Activated T-helper 1 cell treated with anti-CD3 and anti-CD28 coated beads, Interleukin-12 subunit alpha, Interleukin-12 subunit beta, Interleukin-2, Interleukin-4 antibody, amounts not matched to agents 30 ng/mL and 10 ng/mL and 1 ng/mL, durations not matched to agents 14 hours and 24 hours and 36 hours (primary cell): ENCODE results near the gene RPS5. TPM values are rescaled to one million over a fixed set of nuclear protein-coding genes. Genes with fewer than 3 reads are reported as not detected.

ENCODE experiments used
- DNase-seq: peaks from one replicate; pipeline ENCODE4 v3.0.0; 2021; ENCODE audit warnings: low spot score
- H3K27ac Mint-ChIP-seq: one replicate; pipeline ENCODE4 v1.8.0; 2021; ENCODE audit warnings: mild to moderate bottlenecking, mixed read lengths
- H3K27me3 Mint-ChIP-seq: one replicate; pipeline ENCODE4 v1.8.0; 2022; ENCODE audit warnings: mild to moderate bottlenecking, moderate library complexity, mixed read lengths; ENCODE audit not compliant: insufficient read depth
- H3K36me3 Mint-ChIP-seq: one replicate; pipeline ENCODE4 v1.8.0; 2021; ENCODE audit warnings: low read depth, mixed read lengths
- H3K4me1 Mint-ChIP-seq: one replicate; pipeline ENCODE4 v1.8.0; 2021; ENCODE audit warnings: low read depth, mixed read lengths
- H3K4me3 Mint-ChIP-seq: one replicate; pipeline ENCODE4 v1.8.0; 2021; ENCODE audit warnings: mild to moderate bottlenecking, moderate library complexity, mixed read lengths
- H3K9me3 Mint-ChIP-seq: one replicate; pipeline ENCODE4 v1.8.0; 2021; ENCODE audit warnings: mixed read lengths
- intact Hi-C: fragments of 100-400 bp; cut with micrococcal nuclease; formaldehyde crosslinking; loops from one replicate; pipeline ENCODE4 v1.15.1; 2024
- total RNA-seq: library from RNA; stranded (reverse); gene quantifications from 2 replicates; pipeline ENCODE4 v1.2.3, GENCODE V29; 2022

The RPS5 gene
- total RNA-seq, 1 donor from 2014 or later: 1,157 TPM

DNA sequence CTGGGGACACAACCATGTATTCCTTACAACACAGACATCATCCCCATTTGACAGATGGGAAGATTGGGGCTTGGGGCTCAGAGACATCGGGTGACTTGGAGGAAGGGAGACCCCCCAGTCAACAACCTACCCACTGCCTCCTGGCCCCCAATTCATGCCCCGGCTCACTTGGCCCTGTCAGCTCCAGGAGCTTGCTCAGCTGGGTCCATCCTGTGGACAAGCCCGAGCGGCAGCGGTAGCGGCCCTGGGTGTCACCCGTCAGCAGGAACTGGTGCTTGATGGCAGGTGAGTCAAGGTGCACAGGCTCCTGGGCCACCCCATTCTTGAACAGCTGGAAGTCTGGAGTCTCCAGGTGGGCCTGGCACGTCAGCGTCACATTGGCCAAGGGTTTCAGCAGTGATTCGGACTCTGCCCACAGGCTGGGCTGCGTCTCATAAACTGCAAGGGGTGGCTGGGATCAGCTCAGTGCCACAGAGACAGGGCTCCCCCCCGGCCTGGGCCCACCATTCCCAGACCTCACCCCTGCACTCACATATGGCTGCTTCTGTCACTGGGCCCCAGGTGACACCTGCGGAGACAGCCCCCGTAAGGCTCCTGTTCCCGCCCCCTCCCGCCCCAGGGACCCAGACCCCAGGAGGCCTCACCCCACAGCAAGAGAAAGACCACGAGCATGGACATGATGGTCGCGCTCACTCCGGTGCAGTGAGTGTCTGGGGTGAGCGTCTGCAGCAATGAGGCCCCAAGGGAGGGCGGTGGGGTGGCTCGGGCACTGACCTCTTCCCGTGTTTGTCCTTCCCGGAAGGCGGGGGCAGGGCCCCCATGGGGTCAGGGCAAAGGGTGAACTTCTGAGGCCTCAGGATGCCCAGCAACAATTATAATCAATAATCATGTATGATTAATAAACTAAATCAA is 34.1 kb upstream of the RPS5 start, which contains the start of gene A1BG:
A1BG (minus strand) TSS at position 733 of the 912 bp plus-strand sequence; CDS start at position 678, 55 bp downstream.
- H3K4me1 Mint-ChIP-seq: peaks cover 15% of the 10 kb centered on the region
- intact Hi-C loops: no loop called here
- no peak within 1 kb of the TSS for H3K4me3 Mint-ChIP-seq
- H3K27ac Mint-ChIP-seq: no peak within 1 kb of the TSS
- peaks cover 5% of the 10 kb centered on the region for H3K36me3 Mint-ChIP-seq
- DNase-seq: no peak
- H3K9me3 Mint-ChIP-seq: no peaks in the 10 kb centered on the region
- H3K27me3 Mint-ChIP-seq: no peaks in the 10 kb centered on the region

- DNase-seq: no peak
- no peaks in the 10 kb centered on the region for H3K27me3 Mint-ChIP-seq
- no peak overlapping the region for H3K4me3 Mint-ChIP-seq
- peaks cover 5% of the 10 kb centered on the region for H3K36me3 Mint-ChIP-seq
- no peak overlapping the region for H3K27ac Mint-ChIP-seq
- H3K4me1 Mint-ChIP-seq: peaks cover 7% of the 10 kb centered on the region
- no peaks in the 10 kb centered on the region for H3K9me3 Mint-ChIP-seq
- intact Hi-C loops: no loop called here
Measured at GRCh38 chr19:58353717-58354477, 33.2 kb upstream of the RPS5 start.

DNA sequence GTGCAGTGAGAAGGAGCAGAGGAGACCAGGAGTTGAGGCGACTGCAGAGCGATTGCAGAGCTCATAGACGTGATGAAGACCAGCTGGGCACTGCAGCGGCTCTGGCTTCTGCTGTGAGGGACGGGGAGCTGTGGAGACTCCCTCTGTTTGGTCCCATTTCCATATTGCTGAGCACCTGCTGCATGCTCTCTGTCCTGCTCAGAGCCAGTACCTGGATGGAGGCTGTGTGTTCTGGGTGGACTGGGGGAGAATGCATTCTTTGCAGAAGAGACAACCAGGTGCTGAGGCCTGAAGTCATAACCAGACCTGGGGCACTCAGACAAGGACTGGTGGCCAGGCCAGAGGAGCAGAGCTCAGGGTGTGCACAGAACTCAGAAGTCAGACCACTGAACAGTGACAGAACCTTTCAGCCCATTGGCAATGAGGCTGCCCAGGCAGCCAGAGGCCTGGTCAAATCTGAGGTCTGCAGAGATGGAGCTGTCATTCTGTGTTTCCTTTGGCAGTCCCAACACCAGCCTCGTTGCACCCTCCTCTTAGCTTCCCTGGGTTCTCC is 32.5 kb upstream of the RPS5 start:
- no peak for DNase-seq
- Mint-ChIP-seq H3K4me3 (no peak overlapping the region), H3K9me3 (no peaks in the 10 kb centered on the region), H3K4me1 (peaks cover 3% of the 10 kb centered on the region), H3K27ac (no peak overlapping the region), H3K36me3 (peaks cover 4% of the 10 kb centered on the region), H3K27me3 (no peaks in the 10 kb centered on the region)
- intact Hi-C loops: no loop called here

- Mint-ChIP-seq H3K27ac (no peak overlapping the region), H3K4me3 (no peak overlapping the region), H3K36me3 (peaks cover 2% of the 10 kb centered on the region), H3K9me3 (no peaks in the 10 kb centered on the region), H3K27me3 (no peaks in the 10 kb centered on the region), H3K4me1 (no peaks in the 10 kb centered on the region)
- no peak for DNase-seq
- intact Hi-C loops: no loop called here
Measured at GRCh38 chr19:58355215-58355796, 31.8 kb upstream of the RPS5 start.

DNA sequence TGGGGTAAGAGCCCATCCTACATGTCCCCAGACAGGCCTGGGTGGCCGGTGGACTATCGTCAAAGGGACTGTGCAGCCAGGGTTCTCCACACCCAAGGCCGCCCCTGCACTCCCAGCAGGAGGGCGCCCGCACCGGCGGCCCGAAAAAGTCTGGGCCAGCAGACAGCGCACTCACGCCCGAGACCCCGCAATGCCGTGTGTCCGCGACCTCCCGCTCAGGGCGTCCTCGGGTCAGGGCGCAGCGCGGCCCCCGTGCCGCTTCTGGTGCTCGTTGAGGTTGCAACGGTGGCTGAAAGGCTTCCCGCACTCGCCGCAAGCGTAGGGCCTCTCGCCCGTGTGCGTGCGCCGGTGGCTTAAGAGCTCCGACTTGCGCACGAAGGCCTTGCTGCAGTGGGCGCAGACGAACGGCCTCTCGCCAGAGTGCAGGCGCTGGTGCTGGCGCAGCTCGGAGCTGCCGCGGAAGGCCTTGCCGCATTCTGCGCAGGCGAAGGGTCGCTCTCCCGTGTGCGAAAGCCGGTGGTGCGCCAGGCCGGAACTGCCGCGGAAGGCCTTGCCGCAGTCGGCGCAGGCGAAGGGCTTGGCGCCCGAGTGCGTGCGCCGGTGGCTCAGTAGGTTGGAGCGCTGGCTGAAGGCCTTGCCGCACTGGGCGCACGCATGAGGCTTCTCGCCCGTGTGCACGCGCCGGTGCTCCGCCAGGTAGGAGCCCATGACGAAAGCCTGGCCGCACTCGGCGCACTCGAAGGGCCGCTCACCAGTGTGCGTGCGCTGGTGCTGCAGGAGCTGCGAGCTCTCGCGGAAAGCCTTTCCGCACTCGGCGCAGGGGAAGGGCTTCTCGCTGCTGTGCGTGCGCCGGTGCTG is 30.9 kb upstream of the RPS5 start:
- no peaks in the 10 kb centered on the region for H3K27me3 Mint-ChIP-seq
- DNase-seq: peak; percentile 29
- H3K36me3 Mint-ChIP-seq: peaks cover 2% of the 10 kb centered on the region
- H3K4me3 Mint-ChIP-seq: peak overlapping the region; percentile 33
- no peaks in the 10 kb centered on the region for H3K4me1 Mint-ChIP-seq
- H3K9me3 Mint-ChIP-seq: no peaks in the 10 kb centered on the region
- H3K27ac Mint-ChIP-seq: no peak overlapping the region
- intact Hi-C loops: no loop called here

- H3K4me3 Mint-ChIP-seq: peak overlapping the region; percentile 33
- intact Hi-C loops: no loop called here
Measured at GRCh38 chr19:58356766-58357480, 30.1 kb upstream of the RPS5 start.

DNA sequence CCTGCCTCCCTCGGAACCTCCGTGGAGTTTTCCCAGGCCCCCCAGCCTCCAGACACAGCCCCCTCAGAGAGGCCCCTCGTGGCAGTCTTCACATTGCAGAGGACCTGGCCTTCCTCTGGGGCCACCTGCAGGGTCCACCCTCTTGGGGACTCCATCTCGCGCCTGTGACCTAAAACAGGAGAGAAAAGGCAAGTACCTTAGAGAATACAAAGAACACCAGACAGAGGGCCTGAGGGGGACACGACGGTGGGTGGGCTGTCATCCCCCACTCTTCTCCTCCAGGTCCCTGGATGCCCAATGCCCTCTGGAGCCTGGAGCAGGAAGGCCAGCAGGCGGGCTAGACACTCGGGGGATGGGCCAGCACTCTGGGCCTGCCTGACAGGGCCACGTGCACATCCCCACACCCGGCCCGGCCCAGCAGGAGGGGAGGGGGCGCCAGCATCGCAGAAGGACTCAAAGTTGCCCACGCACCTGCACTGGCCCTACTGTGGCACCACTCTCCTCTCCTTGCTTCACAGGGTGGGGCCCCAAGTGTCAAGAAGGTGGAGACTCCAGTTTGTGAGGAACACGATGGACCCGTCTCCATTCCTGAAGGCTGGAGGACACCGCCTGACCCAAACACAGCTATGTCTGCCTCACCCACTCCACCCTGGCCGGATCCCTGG is 29.5 kb upstream of the RPS5 start:
- H3K27me3 Mint-ChIP-seq: no peaks in the 10 kb centered on the region
- H3K4me3 Mint-ChIP-seq: no peak overlapping the region
- no peaks in the 10 kb centered on the region for H3K9me3 Mint-ChIP-seq
- peaks cover 7% of the 10 kb centered on the region for H3K4me1 Mint-ChIP-seq
- H3K36me3 Mint-ChIP-seq: no peaks in the 10 kb centered on the region
- DNase-seq: no peak
- H3K27ac Mint-ChIP-seq: no peak overlapping the region
- intact Hi-C loops: no loop called here

More at GRCh38 chr19:58356766-58357480, 30.1 kb upstream of the RPS5 start:
- Mint-ChIP-seq H3K36me3 (peaks cover 2% of the 10 kb centered on the region), H3K9me3 (no peaks in the 10 kb centered on the region), H3K27me3 (no peaks in the 10 kb centered on the region), H3K4me1 (peaks cover 4% of the 10 kb centered on the region), H3K27ac (no peak overlapping the region)
- no peak for DNase-seq

GRCh38 chr19:58361900-58362271 is 25.2 kb upstream of the RPS5 start:
- Mint-ChIP-seq H3K27ac (peak overlapping the region; percentile 95), H3K9me3 (no peaks in the 10 kb centered on the region), H3K4me1 (peaks cover 7% of the 10 kb centered on the region), H3K36me3 (no peaks in the 10 kb centered on the region), H3K27me3 (no peaks in the 10 kb centered on the region), H3K4me3 (peak overlapping the region; percentile 94)
- DNase-seq: no peak
- intact Hi-C loops: loop anchor here (1.0 to 2.0 kb wide), 9 partner anchors 15 to 180 kb away; partner anchors contain the start of genes ERVK3-1, RPS5, ZNF324B and ZNF584

DNA sequence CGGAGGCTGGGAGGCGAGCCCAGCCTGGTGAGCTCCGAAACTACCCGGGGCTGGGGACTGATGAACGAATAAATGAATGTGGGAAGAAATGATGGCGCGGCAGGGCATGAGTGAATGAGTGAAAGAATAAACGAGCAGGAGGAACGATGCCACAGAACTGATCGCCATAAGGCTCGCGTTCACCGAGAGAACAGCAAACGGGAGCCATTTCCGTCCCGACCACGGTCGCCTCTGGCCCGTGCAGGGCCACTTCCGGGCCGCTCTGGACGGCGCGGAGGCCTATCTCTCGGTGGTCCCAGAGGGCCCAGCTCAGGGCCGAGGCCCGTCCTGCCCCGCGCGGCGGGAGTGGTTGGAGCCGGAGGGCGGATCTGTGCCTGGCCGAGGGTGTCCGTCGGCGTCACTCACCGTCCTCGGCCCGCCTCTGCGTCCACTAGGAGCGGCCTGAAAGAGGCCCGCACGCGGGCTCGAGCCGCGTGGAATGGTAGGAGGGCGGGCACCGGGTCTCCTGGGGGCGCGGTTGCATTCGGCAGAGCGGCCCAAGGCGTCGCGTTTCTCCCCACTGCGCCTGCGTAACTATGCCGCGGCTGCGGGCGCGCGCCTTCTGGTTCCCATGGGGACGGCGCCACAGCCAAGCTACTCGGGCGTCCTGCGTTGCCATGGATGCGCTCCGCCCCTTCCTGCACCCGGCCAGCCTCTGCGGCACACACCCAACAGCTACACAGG is 24.6 kb upstream of the RPS5 start, which contains the start of gene ZNF497:
ZNF497 (minus strand) TSS at position 480 of the 723 bp plus-strand sequence. CDS start 5,116 bp downstream, outside the sequence.
- H3K4me3 Mint-ChIP-seq: peak within 1 kb of the TSS; percentile 94
- DNase-seq: peak; percentile 95
- no peaks in the 10 kb centered on the region for H3K9me3 Mint-ChIP-seq
- H3K27me3 Mint-ChIP-seq: no peaks in the 10 kb centered on the region
- H3K4me1 Mint-ChIP-seq: peaks cover 7% of the 10 kb centered on the region
- no peaks in the 10 kb centered on the region for H3K36me3 Mint-ChIP-seq
- peak within 1 kb of the TSS; percentile 95 for H3K27ac Mint-ChIP-seq
- intact Hi-C loops: loop anchor here (1.0 to 2.0 kb wide), 9 partner anchors 15 to 180 kb away; partner anchors contain the start of genes ERVK3-1, RPS5, ZNF324B and ZNF584

- H3K4me1 Mint-ChIP-seq: peaks cover 7% of the 10 kb centered on the region
- intact Hi-C loops: no loop called here
- no peaks in the 10 kb centered on the region for H3K9me3 Mint-ChIP-seq
- no peaks in the 10 kb centered on the region for H3K36me3 Mint-ChIP-seq
- no peak overlapping the region for H3K4me3 Mint-ChIP-seq
- DNase-seq: no peak
- H3K27me3 Mint-ChIP-seq: no peaks in the 10 kb centered on the region
- no peak overlapping the region for H3K27ac Mint-ChIP-seq
Measured at GRCh38 chr19:58364146-58364545, 22.9 kb upstream of the RPS5 start.
